GM19372 (cell line): ENCODE results near the gene RASGRP3.
"Not testable (repeated sequence)": the region's sequence is repeated elsewhere in the genome, so short reads cannot be mapped to it uniquely, and the experiment has no call there.

Experiments
- ATAC-seq: cut with Tn5 transposase; IDR thresholded peaks from one replicate; pipeline ENCODE4 v1.9.1; 2021; ENCODE audit warnings: mild to moderate bottlenecking, low read depth, moderate library complexity; ENCODE audit not compliant: unreplicated experiment

The RASGRP3 gene

DNA sequence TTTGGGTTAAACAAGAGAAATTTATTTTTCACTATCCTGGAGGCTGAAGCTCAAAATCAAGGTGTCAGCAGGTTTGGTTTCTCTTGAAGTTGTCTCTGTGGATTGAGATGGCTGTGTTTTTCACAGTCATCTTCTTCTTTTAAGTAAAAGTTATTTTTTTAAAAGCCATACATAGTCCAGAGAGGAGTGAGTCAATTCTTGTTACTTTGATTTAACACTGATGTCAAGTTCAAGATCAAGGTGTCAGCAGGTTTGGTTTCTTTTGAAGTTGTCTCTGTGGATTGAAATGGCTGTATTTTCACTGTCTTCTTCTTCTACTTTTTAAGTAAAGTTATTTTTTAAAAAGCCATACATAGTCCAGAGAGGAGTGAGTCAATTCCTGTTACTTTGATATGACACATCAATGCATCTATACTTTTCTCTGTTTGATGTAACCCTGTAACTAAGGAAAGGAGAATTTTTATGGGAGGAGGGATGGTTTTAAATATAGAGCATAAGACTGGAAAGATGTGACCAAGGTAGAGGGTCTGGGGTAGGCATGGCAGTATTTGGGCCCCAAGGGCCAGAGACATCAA is 22.5 kb upstream of the RASGRP3 start:
- ATAC-seq, result no peak

GRCh38 chr2:33457556-33458247 is 18.7 kb upstream of the RASGRP3 start:
- peak; percentile 76 for ATAC-seq

- ATAC-seq, result no peak
Measured at GRCh38 chr2:33458248-33458819, 18.1 kb upstream of the RASGRP3 start.

DNA sequence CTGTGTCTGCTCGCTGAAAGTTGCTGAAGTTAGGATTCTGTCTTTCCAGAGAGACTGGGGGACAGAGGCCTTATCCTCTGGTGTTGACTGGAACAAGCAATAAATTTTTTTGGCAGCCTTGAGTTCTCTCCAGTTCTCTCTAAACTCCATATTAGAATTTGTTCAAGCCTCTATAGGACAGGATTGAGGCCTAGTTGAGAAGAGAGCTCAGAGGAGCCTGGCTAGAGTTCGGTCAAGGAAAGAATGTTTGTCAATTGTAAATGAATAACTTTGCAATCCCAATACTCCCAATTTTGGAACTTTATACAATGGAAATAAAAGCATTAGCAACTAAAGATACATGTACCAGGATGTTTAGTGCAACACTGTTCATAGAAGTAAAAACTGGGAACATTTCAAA is 16.7 kb upstream of the RASGRP3 start:
- ATAC-seq, result no peak

DNA sequence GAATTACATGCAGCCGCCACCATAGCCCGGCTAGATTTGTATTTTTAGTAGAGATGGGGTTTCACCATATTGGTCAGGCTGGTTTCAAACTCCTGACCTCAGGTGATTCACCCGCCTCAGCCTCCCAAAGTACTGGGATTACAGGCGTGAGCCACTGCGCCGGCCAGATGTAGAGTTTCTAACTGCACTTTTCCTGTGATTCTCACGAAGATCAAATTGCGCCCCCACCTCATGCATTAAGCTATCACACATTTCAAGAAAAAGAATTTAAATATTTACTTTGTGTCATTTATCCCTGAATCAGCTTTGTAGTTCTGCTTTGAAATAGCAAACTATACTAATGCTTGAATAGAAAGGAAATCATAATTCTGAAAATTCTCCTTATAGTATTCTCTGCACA is 13.9 kb upstream of the RASGRP3 start:
- ATAC-seq, result not testable (repeated sequence)

DNA sequence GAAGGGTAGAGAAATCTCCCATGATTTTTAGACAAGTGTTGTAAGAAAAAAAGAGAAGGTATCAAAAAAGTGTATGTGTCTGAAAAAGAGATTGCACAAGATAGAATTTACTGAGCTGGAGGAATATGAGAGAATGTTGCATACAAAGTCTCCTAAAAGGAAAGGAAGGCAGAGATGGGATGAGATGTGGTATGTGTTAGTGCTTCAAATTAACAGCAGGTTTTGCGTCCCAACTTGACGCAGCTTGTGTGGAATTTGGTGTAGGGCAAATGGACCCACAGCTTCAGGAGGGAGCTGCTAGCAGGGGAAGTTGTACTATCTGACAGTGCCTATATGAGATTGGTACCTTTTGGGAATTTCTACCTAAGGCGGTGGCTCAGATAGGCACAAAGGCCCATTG is 9.0 kb upstream of the RASGRP3 start:
- no peak for ATAC-seq

- ATAC-seq, result no peak
Measured at GRCh38 chr2:33469238-33469637, 7.2 kb upstream of the RASGRP3 start.

GRCh38 chr2:33475224-33476130 is 972 bp upstream of the RASGRP3 start:
- peak; percentile 50 for ATAC-seq

DNA sequence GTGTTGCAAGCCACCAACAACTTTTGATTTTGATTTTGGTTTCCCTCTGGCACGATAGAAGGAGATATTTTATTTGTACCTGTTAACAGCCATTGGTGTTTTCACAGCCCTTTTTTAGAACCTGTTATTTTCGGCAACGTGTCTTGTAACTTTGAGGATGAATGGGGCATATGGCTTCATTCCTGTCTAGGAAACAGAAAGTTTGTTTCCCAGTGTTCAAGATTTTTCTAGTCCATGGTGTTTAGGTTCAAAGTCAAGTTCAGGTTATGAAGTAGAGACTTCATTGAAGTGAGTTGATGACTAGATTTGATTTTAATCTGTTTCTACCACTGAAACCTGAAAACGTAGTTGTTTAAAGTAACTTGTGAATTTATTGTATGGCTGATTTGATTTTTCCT is 343 bp downstream of the RASGRP3 start:
- no peak for ATAC-seq

DNA sequence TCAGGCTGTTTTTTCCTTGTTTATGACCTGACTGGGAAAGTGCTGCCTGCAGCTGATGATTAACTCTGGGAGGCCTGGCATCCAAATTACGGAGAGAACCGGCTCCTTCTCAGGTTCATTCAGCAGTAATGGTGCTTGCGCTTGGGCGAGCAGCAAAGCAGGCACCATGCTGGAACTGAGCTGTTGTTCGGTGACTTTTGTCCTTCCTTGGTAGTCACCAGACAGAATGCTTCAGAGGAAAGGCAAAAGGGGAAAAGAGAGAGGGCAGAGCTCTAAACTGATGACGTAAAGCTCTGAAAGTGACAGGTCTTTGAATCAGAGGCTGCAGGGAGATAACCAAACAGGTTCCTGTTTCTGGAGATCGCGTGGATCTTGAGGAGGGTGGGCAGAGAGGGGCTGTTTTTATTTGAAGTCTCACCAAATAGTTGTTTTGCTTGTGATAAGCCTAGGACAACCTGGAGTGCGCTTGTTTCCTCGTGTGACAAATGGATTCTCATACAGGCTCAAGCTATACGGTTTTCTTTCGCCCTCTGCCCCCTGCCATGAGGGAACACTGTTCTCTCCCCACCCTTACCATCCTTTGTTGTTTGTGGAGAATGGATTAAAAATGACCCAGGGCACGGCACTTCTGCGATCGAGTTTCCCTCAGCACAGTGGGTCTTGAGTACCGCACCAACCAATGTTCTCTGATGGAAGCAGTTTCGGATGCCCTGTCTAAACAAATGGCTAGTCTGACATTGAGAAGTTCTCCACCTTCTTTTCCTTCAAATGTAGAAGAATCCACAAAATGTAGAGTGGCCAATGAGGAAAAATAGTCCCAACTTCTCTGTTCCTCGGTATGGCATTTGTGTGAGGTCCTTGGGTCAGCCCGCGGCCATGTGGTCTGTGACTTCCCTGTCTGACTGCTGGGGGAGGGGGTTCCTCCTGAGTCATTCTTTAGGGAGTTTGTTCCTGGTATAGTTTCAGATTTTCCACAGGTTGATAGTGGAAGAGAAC is 1.3 kb downstream of the RASGRP3 start:
- peak; percentile 27 for ATAC-seq

DNA sequence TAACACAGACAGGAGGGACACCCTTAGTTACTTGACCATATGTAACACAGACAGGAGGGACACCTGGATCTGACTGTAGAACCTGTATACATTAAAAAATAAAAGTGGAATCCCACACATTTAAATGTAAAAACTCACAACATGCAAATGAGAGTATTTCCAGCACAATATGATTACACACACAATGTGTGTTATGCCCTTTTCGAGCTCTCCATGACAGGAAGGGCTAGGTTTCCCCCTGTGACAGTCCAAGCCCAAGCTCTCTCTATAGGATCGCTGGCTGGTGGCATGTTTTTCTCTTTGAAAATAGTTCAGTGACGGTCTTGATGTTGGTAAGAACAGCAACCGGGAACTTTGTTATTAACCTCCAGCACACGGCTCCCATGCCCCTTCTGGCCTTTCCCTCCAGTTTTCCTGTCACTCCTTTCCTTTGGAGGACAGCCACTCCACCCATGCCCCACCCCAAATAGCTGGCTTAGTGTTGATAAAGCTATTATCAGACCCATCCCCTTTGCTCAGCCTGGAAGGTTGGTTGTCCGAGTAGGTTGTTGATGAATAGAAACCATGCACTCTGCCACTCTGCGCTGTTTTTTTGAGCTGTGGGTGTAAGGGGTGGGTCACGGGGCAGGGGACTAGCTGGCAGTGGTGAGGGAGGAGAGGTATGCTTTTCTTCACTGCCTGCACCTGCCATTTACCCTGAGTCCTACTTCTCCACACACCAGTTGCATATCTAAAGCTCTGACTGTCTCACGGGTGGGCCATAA is 2.7 kb downstream of the RASGRP3 start:
- no peak for ATAC-seq

DNA sequence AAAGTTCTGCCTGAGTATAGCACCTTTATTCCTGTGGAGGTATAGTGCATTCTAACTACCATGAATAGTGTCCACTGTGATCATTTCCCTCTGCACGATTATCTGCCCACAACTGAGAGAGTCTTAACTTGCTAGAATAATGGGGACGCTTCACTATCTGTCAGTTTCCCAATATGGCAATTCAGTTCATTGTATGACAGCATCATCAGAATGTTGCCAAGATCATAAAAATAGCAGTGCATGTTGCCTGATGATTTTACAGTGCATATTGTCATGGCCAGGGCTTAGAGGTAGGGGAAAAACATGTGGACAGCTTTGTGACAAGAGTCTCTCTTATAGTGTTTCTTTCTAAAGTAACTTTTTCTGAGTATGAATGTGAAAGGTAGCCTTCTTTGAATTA is 6.1 kb downstream of the RASGRP3 start:
- no peak for ATAC-seq

GRCh38 chr2:33484042-33484621 is 7.7 kb downstream of the RASGRP3 start:
- ATAC-seq, result no peak

DNA sequence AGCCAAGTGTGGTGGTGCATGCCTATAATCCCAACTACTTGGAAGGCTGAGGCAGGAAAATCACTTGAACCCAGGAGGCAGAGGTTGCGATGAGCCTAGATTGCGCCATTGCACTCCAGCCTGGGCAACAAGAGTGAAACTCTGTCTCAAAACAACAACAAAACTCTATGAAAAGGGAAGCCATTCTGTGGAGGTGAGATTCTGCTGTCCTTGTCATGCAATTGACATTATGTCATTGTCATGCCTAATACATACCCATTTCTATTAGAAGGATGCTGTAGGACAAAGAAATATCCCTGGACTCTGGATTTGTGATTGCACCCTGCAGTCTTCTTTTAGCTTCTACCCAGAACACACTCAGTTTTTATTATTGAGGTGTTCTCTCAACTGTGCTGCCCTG is 8.6 kb downstream of the RASGRP3 start:
- no peak for ATAC-seq

DNA sequence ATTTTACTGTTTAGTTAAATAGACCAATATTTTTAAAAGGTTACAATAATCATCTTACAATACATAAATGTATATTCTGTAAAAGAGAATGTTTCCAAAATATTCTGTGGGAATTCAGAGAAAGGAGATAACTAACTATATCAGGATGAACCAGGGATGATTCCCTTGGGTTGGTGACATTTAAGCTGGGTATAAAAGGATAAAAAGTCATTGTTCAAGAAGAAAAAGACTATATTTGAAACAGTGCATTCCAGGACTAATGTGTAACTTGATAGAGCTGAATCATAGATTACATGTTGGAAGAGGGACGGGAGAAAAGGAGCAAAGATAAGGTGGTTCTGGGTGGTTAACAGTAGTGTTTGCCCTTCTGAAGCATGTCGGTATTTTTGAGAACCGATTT is 10.1 kb downstream of the RASGRP3 start:
- no peak for ATAC-seq

GRCh38 chr2:33488178-33488690 is 11.8 kb downstream of the RASGRP3 start:
- peak; percentile 33 for ATAC-seq

GRCh38 chr2:33488715-33489540 is 12.5 kb downstream of the RASGRP3 start:
- ATAC-seq, result peak; percentile 56
